Measurements from ENCODE around the gene AFF1.
A peak's percentile ranks its signal among the peaks of the same experiment; 100 is the strongest.

The AFF1 gene

DNA sequence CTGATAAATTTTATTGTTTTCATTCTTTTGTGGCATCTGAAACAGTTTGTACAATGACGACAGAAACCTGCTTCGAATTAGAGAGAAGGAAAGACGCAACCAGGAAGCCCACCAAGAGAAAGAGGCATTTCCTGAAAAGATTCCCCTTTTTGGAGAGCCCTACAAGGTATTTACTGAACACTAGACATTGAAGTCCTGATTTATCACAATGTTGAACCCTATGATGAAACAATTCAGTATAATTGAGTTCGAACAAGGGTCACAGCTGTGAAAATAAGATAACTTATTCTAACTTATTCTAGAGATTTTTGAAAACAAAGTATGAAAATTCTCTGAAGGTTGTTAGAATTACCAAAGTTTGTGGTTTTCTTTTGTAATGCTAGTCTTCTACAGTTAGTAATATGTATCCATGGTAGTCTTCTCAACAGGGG is 111.3 kb downstream of the AFF1 start:
- peak; percentile 67 for DNase-seq (ENCODE audit: low read depth, low spot score)
- no peak overlapping the region for H3K4me3 ChIP-seq (ENCODE audit: low read depth, low read length)
- no peak for TF ChIP-seq CTCF (IDR thresholded peaks at IDR 0.05; ENCODE audit: low read depth, low read length)
- in situ Hi-C loops (cut with HindIII; ENCODE audit: low sequenced_read_pairs) = no loop called here

GRCh38 chr4:87047281-87047798 is 112.5 kb downstream of the AFF1 start:
- no peak overlapping the region for H3K4me3 ChIP-seq (ENCODE audit: low read depth, low read length)
- no peak for TF ChIP-seq CTCF (IDR thresholded peaks at IDR 0.05; ENCODE audit: low read depth, low read length)
- in situ Hi-C loops (cut with HindIII; ENCODE audit: low sequenced_read_pairs) = no loop called here
- no peak for DNase-seq (ENCODE audit: low read depth, low spot score)

GRCh38 chr4:87049508-87049907 is 114.7 kb downstream of the AFF1 start:
- no peak overlapping the region for H3K4me3 ChIP-seq (ENCODE audit: low read depth, low read length)
- TF ChIP-seq CTCF (IDR thresholded peaks at IDR 0.05; ENCODE audit: low read depth, low read length) = no peak
- in situ Hi-C loops (cut with HindIII; ENCODE audit: low sequenced_read_pairs) = no loop called here
- no peak for DNase-seq (ENCODE audit: low read depth, low spot score)

DNA sequence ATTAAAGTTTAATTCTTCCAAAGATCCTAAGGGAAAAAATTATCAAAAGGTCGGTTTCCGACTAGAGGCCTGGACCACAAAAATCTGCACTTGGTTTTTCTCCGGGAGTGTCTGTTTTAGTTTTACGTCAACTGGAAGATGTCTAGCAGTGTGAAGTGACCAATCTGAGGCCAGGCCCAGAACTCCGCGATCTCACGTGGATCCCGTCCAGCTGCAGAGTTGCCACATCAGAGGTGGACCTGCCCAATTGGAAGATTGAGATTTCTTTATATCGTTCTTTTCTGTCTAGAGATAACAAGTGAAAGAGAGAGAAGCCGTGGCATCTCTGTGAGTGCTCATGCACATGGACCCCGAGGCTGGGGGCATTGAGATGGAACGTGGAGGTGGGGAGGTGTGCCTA is 115.8 kb downstream of the AFF1 start:
- H3K4me3 ChIP-seq (ENCODE audit: low read depth, low read length) = no peak overlapping the region
- in situ Hi-C loops (cut with HindIII; ENCODE audit: low sequenced_read_pairs) = no loop called here
- TF ChIP-seq CTCF (IDR thresholded peaks at IDR 0.05; ENCODE audit: low read depth, low read length) = no peak
- no peak for DNase-seq (ENCODE audit: low read depth, low spot score)

DNA sequence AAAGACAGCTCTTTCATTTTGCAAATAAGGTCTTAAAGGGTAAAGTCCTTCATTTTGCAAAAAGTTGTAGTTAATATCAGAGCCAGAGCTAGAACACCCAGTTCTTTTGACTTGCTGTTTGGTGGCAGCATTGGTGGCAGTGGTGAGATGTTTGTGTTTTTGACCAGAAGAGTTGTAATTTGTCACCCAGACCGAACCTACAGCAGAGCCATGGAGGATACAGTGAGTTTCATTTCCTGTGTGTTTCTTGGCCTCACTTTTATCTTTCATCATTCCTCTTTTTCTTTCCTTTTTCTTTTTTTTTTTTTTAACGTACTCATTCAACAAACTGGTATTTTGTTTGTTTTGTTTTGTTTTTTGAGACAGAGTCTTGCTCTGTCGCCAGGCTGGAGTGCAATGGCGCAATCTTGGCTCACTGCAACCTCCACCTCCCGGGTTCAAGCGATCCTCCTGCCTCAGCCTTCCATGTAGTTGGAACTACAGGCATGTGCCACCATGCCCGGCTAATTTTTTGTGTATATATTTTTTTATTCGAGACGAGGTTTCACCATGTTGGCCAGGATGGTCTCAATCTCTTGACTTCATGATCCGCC is 116.4 kb downstream of the AFF1 start:
- in situ Hi-C loops (cut with HindIII; ENCODE audit: low sequenced_read_pairs) = no loop called here
- H3K4me3 ChIP-seq (ENCODE audit: low read depth, low read length) = no peak overlapping the region
- no peak for DNase-seq (ENCODE audit: low read depth, low spot score)
- no peak for TF ChIP-seq CTCF (IDR thresholded peaks at IDR 0.05; ENCODE audit: low read depth, low read length)

GRCh38 chr4:87052615-87053014 is 117.8 kb downstream of the AFF1 start:
- no peak overlapping the region for H3K4me3 ChIP-seq (ENCODE audit: low read depth, low read length)
- no peak for TF ChIP-seq CTCF (IDR thresholded peaks at IDR 0.05; ENCODE audit: low read depth, low read length)
- DNase-seq (ENCODE audit: low read depth, low spot score) = no peak
- in situ Hi-C loops (cut with HindIII; ENCODE audit: low sequenced_read_pairs) = no loop called here
